Stimulated activated CD8-positive, alpha-beta memory T cell treated with anti-CD3 and anti-CD28 coated beads, Interleukin-4, amount 100 ng/mL, for 1 hour (primary cell): Measurements from ENCODE around the gene UNK.
"Not testable (repeated sequence)": the region's sequence is repeated elsewhere in the genome, so short reads cannot be mapped to it uniquely, and the experiment has no call there.

Experiments used
- DNase-seq, 2 donors: peaks; one replicate each; pipeline ENCODE4 v3.0.0-alpha.2; 2020; ENCODE audit warnings: low read depth in 2 of 2, low spot score in 1 of 2

The UNK gene

DNA sequence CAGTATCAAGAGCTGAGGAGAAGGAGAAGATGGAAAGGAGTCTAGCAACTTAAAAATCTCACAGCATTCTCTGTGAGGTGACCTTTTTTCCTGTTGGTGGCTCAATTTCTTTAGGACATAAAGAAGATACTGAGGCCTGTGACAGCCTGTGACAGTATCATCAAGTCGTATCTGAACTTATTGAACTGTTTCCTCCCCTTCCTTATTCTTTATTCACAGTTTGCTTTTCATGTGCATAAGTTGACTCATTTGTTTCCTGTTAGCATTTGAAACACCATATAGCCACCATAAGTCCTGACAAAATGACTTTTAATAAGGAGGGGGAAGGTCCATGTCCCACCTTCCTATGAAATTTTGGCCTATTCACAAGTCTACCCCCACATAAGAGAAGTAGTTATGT, 8.9 kb downstream of the UNK start:
- DNase-seq, result no peak

DNA sequence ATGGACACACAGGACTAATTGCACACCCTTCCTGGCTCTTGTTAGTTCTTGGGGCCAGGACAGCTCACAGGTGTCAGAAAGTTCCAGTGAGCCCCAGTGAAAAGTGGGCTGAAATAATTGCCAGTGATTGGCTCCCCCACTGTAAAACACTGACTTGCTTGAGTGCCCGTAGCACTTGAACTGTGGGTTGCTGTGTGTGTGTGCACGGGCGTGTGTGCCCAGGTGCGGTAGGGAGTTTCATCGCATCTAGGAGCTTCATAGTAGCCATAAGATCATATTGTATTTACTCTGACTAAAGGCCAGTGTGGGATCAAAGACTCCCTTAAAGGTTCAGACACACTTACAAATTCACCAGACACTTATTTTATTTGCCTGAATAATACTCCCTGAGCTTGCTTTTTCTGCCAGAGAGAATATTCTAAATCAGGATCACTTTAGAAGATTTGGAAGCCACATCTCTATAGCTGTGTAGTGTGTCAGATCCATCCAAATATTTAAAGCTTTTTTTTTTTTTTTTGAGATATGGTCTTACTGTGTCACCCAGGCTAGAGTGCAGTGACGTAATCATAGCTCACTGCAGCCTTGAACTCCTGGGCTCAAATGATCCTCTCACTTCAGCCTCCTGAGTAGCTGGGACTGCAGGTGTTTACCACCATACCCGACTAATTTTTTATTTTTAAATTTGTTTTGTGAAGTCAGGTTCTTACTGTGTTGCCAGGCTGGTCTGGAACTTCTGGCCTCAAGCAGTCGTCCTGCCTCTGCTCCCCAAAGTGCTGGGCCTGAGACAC, 11.4 kb downstream of the UNK start:
- DNase-seq, result no peak

GRCh38 chr17:75799402-75799801, 14.8 kb downstream of the UNK start:
- DNase-seq, result no peak

- no peak for DNase-seq
These were observed 19.3 kb downstream of the UNK start for GRCh38 chr17:75803883-75804282.

GRCh38 chr17:75806822-75807500, 22.4 kb downstream of the UNK start:
- DNase-seq, result no peak

DNA sequence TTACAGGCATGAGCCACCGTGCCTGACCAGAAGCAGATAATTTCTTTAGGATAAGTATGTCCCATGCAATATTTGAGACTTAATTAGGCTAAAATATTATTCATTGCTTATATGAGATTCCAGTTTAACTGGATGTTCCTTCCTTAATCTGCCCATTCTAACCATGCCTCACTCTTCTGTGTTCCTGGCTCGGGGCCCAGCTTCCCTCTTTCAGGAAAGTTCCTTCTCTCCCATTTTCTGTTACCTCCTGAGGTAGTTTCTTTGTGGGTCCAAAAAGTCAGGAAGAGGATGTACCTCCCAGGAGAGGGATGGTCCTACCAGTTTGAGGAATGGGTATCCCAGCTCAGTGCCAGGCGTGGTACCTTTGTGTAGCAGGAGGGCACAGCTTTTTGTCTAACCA, 23.3 kb downstream of the UNK start:
- DNase-seq, result no peak

DNA sequence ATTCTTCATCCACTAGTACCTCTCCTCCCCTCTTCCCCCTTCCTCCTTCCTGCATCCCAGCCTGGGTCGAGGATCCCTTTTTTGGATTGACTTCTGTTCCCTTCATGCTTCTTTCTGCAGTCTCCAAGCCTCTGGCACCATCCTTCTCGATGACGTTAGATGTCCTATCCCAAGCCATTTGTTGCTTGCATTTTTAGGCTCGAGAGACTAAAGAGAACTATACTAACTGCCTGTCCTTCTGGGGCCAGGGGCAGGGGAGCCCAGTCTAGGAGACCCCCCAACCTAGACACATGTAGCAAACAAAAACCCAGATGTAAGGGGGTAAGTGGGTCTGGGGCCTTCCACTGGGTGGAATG, 23.9 kb downstream of the UNK start:
- no peak for DNase-seq

DNA sequence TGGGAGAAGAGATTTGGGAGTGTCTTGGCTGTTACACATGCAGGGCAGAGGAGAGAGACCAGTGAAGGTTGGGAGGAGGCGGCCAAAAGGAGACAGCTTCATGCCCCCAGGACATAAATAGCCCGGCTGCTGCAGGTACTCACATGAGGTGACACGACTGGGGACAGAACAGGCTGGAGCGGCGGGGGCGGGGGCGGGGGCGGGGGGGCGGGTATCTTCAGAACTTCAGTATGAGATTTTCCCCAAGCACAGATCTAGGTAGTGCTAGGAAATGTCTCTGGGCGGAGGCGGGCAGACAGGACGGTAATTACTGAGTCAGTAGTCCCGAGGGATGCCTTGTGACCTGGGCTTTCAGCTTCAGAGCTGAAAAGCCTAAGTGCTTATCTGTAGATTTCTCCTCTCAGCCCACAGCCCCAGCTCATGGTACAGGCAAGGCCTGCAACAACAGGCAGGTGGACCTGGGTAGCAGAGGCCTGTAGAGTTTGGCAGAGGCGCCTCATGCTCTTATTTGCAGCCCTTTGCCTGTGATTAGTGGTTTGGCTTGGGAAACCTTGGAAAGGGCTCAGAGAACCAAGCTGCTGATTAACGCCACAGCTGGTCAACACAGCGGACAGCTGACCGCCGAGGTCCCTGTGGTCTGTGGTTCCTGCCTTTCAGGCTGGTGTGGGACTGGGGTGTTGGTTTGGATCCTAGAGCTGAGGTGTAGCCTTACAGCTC, 24.5 kb downstream of the UNK start:
- DNase-seq, result no peak

- no peak for DNase-seq
These were observed 25.1 kb downstream of the UNK start for GRCh38 chr17:75809631-75810111.

DNA sequence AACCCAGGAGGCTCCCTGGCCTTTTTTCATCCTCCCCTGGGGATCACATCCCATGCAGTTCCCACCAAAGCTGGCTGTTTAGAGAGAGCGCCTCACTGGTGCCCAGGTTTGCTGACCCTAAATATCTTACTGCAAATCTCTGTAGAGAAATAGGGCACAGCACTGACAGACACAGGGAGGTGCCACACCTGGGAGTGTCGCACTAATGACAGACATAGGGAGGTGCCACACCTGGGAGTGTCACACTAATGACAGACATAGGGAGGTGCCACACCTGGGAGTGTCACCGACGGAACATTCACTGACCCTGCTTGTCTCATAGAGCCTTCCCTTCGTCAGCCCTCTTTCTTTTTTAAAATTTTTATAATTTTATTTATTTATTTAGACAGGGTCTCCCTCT, 25.6 kb downstream of the UNK start:
- no peak for DNase-seq

- DNase-seq, result not testable (repeated sequence)
These were observed 26.1 kb downstream of the UNK start for GRCh38 chr17:75810756-75811155.

GRCh38 chr17:75811174-75811573, 26.6 kb downstream of the UNK start:
- no peak for DNase-seq

- no peak for DNase-seq
These were observed 27.7 kb downstream of the UNK start for GRCh38 chr17:75812096-75813013.

- no peak for DNase-seq
These were observed 28.7 kb downstream of the UNK start for GRCh38 chr17:75813081-75814020.

GRCh38 chr17:75814021-75814395, 29.4 kb downstream of the UNK start:
- no peak for DNase-seq

DNA sequence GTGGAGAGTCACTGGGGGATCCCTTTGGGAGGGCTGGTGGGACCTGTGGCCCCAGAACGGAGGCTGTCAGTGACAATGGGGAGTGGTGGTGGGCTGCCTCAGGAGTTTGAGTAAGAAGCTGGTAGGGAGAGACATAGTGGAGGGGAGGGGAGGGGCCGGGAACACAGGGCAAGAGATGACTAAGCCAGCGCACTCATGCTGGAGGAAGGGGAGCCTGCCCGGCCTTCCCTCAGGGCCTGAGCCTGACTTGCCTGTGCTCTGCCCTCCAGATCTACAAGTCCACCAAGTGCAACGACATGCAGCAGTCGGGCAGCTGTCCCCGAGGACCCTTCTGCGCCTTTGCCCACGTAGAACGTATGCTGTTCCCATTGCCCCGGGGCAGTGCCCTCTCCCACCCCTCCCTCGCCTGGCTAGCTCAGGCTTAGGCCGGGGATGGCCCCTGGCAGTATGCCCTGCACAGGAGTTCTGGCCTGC, 30.3 kb downstream of the UNK start:
- DNase-seq, result no peak

DNA sequence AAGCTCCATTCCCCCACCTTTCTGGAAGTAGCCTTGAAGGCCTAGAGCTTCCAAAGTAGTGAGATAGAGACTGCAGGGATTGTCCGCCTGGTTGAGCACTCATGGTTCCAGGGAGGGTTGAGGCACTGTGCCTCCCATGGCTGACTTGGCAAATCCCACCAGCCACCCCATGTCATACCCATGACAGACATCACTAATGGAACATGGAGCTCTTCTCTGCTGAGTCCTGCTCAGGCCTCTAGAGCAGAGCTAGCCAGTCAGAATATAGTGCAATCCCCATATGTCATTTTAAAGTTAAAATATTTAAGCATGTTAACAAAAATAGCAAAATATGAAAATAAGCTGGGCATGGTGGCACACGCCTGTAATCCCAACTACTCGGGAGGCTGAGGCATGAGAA, 30.8 kb downstream of the UNK start:
- DNase-seq, result no peak

GRCh38 chr17:75816693-75817092, 32.1 kb downstream of the UNK start:
- DNase-seq, result no peak

DNA sequence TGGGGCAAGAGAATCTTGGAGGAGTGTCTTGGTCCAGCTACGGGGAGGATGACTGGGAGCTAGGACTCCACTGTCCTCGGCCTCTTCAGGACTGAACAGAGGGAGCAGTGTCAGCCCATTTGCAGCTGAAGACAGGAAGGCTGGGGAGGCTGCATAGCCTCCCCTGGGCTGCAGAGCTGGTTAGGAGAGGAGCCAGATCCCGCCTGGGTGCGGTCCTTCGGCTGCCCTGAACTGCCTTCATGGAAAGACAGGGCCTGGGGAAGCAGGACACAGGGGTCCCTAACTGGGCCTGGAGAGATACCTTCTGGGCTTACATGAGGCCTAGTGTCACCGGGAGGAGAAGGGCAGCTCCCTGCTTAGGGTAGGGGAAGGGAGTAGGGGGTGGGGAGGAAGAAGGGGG, 33.0 kb downstream of the UNK start:
- DNase-seq, result no peak

- no peak for DNase-seq
These were observed 33.8 kb downstream of the UNK start for GRCh38 chr17:75818326-75818885.
